ENCODE measurements around the gene NT5E.

The NT5E gene

GRCh38 chr6:85460921-85461797 is 11.3 kb downstream of the NT5E start:
- DNase-seq, result no peak

DNA sequence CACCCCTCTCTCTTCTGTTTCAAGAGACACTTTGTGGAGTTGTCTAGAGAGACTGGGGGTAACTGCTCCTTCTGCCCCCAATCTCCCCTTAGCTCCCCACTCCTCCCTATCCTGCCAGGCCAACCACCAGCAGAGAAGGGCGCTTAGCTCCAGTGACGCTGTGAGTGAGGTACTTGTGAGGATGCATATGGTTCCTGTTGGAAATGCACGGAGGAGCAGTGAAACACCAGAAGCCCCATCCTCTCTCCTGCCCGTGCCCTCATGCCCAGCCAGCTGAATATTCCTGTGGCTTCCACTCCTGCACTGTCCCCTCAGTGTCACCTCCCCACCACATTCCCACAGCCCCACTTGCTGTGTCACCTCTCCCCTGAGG is 11.9 kb downstream of the NT5E start:
- DNase-seq, result no peak

GRCh38 chr6:85462673-85463072 is 12.8 kb downstream of the NT5E start:
- no peak for DNase-seq

- DNase-seq, result no peak
Measured at GRCh38 chr6:85463621-85464259, 13.9 kb downstream of the NT5E start.

DNA sequence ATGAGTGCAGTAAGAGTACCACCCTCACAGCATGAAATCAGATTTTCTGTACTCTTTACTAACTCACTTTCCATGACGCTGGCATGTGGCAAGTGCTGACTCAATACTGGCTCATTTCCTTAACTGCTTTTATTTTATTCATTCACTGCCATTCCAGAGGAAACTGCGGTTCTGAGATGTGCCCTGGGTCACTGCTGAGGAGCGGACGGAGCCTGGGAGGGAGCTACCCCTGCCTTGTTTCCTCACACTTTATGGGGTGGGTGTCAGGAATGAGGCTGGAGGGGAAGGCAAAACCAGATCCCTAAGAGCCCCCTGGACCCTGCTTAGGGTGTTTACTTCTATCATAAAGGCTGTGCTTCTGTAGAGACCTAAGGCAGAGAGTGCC is 14.4 kb downstream of the NT5E start:
- no peak for DNase-seq

- no peak for DNase-seq
Measured at GRCh38 chr6:85464722-85465150, 14.9 kb downstream of the NT5E start.

DNA sequence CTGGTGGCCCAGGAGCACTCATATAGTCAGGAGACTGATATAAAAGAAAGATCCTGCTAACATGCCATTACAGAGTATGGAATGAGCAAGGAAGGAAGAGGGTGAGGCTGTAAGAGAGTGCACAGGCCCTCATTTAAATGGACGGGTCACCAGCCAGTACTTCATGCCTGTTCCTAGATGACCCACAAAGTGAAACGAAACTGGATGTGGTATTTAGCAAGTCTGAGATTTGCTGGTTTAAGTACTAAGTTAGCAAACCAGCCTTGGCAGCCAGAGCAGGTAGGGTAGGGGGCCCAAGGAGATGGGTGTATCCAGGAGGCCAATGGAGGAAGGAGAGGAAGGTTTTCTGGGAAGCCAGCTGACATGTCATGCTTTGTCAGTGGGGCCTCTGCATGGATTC is 15.9 kb downstream of the NT5E start:
- no peak for DNase-seq

DNA sequence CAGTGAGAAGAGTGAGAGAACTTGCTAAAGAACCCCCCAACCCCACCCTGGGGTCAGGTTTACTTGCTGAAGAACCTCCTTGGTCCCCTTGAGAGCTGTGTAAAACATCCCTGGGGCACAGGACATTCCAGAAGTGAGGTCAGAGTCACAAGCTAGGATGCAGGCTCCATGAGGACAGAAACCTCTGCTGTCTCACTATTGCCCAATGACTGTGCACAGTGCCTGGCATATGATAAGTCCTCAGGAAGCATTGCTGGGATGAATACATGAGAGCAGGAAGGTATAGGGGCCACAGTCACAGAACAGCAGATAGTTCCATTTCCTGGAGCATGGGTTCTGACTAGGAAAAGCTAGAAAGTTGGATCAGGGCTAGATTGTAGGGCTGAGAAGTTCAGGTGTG is 18.4 kb downstream of the NT5E start:
- DNase-seq, result no peak

- no peak for DNase-seq
Measured at GRCh38 chr6:85469276-85470022, 19.6 kb downstream of the NT5E start.

DNA sequence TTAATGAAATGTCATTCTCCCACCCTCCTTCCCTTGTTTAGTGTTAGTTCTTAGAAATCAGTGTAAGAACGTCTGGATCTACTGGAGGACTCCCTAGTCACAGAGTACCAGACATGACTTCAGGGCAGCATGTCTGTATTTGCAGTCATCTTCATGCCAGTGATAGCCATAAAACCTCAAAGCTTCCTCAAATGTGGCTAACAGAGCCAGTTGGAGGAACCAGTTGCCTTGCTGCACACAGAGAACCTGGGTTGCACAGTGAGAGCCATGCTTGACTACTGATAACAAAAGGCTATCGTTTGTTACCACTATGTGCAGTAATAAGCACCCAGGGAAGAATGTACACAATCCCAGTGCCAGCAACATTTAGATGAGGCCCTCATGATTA is 20.1 kb downstream of the NT5E start:
- no peak for DNase-seq

- no peak for DNase-seq
Measured at GRCh38 chr6:85472744-85473143, 22.9 kb downstream of the NT5E start.

DNA sequence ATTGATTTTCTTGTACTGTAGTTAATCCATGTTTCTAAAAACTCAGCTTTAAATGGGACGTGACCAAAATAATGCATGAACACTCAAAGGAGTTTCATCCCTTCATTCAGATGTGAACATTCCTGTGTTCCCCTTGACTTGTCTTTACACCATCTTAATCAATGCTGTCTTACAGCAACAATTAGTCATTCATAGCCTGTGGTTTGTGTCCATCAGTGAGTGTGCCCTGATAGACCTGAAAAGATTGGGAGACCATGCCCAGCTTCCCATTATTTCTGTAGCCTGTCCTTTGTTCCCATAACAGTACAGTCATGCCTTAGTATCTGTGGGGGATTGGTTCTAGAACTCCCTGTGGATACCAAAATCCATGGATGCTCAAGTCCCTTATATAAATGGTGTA is 23.9 kb downstream of the NT5E start:
- no peak for DNase-seq

GRCh38 chr6:85476532-85476931 is 26.6 kb downstream of the NT5E start:
- no peak for DNase-seq

GRCh38 chr6:85479208-85479607 is 29.3 kb downstream of the NT5E start:
- DNase-seq, result no peak

DNA sequence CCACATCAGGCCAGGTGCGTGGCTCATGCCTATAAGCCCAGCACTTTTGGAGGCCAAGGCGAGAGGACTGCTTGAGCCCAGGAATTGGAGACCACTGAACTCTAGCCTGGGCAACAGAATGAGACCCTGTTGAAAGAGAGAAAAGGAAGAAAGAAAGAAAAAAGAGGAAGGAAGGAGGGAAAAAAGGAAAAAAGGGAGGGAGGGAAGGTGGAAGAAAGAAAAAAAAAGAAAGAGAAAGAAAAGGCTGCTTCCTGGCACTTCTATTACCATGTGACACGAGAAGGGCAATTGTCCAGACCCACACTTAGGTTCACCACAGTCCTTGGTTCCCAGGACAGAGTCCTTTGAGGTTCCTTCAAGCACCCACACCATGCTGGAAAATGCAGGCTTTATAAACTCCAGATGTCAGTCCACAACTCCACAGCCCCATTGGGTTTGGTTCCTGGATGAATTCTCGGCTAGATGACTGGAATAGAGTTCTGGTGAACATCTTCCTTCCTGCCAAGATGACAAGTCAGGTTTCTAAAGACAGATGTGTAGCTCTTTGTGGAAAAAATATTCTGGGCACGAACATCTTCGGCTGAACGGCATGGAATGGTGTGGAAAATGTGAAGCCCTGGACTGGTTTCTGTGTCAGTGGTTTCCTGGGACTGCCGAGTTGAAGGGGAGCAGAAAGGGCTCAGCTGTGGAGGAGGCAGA is 32.5 kb downstream of the NT5E start:
- DNase-seq, result no peak

DNA sequence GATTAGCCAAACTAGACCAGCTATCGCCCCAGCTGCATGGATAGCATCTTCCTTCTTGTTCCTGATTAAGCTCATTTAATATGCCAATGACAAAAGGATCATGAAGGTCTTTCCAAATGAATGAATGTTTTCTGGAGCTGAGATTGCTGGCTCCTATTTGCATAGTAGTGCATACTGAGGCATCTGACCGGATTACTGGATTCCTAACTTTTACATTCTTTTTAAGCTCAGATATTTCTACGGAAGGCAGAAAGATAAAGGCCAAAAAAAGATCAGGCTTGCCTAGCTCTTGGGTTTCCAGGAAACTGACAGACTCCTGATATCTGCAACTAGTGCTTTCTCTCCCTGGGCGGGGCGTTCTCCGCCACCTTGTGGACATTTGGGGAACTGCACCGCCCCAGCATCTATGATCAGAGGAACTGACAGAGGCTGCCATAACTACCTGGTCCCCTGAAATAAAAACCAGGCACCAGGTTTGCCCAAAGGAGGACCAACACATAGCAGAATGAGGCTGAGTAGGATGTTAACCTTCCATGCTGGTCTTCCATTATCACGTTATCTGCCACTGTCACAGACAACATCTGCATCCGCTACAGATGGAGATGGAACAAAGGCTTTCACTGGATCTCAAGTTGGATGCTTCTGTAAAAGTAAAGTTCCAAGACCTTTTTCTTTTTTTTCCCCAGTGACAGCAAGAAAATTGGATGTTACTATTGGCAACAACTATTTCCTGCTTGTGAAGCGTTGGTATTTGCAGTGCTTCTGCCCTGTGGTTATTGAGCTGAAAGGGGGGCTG is 33.2 kb downstream of the NT5E start:
- peak; percentile 5 for DNase-seq

DNA sequence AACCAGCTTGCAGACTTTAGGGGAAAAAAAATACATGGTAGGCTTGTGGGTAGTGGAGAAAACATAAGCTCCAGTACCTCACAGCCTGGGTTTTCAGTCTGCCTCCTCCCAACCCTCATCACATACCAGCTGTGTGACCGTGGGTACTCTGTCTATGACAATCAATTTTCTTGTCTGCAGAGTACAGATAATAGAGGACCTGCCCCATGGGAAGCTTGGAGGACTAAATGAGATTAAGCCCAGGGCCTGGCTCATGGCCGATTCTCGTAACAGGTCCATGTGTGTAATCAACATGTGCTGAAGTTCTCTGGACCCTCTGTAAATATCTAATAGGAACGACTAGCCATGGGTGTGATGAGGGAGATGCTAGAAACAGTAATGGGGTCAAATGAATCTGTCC is 34.0 kb downstream of the NT5E start:
- no peak for DNase-seq

- no peak for DNase-seq
Measured at GRCh38 chr6:85484948-85485347, 35.1 kb downstream of the NT5E start.

GRCh38 chr6:85490516-85491248 is 40.8 kb downstream of the NT5E start:
- DNase-seq, result no peak

DNA sequence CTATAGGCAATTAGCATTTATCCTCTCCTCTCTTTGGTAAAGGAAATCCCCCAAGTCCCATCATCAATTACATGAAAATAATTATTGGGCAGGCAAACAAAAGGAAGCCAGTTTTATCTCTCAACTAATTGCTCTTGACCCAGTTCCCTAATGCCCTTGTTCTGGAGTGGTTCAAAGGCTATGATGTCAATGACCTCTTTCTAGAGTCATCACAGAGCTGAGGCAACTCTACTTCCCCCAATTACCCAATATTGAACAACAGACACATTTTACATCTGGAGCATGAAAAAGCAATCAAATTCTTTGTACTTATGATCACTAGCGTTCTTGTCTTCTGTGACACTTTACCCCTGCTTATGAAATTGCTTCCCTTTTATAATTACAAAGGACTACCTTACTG is 43.5 kb downstream of the NT5E start:
- no peak for DNase-seq

Measured in NCI-H526 treated with DMSO at 0.1 percent for 48 hours (cell line).